T-helper 22 cell (primary cell): ENCODE data around the gene MEIS2.

ENCODE experiments used
- DNase-seq: peaks from one replicate; pipeline ENCODE4 v3.0.0-alpha.2; 2020; ENCODE audit warnings: low read depth

The MEIS2 gene

GRCh38 chr15:37098468-37099318, 1.7 kb downstream of the MEIS2 start:
- no peak for DNase-seq

- DNase-seq: no peak
Measured at GRCh38 chr15:37097144-37097919, 3.0 kb downstream of the MEIS2 start.

- DNase-seq: no peak
Measured at GRCh38 chr15:37096558-37097143, 3.7 kb downstream of the MEIS2 start.

GRCh38 chr15:37095770-37096557, 4.4 kb downstream of the MEIS2 start:
- no peak for DNase-seq

- DNase-seq: no peak
Measured at GRCh38 chr15:37094915-37095711, 5.2 kb downstream of the MEIS2 start.

GRCh38 chr15:37094333-37094914, 5.9 kb downstream of the MEIS2 start:
- DNase-seq: no peak

- no peak for DNase-seq
Measured at GRCh38 chr15:37093480-37094332, 6.6 kb downstream of the MEIS2 start.

GRCh38 chr15:37090543-37091175, 9.7 kb downstream of the MEIS2 start:
- no peak for DNase-seq

- no peak for DNase-seq
Measured at GRCh38 chr15:37088436-37088835, 11.9 kb downstream of the MEIS2 start.

GRCh38 chr15:37087131-37087588, 13.2 kb downstream of the MEIS2 start:
- no peak for DNase-seq

GRCh38 chr15:37086521-37086920, 13.8 kb downstream of the MEIS2 start:
- DNase-seq: no peak

- DNase-seq: no peak
Measured at GRCh38 chr15:37086120-37086519, 14.2 kb downstream of the MEIS2 start.

- DNase-seq: no peak
Measured at GRCh38 chr15:37084602-37085001, 15.7 kb downstream of the MEIS2 start.

- no peak for DNase-seq
Measured at GRCh38 chr15:37083610-37084009, 16.7 kb downstream of the MEIS2 start.

GRCh38 chr15:37081983-37082382, 18.4 kb downstream of the MEIS2 start:
- no peak for DNase-seq

GRCh38 chr15:37080261-37080921, 20.0 kb downstream of the MEIS2 start:
- no peak for DNase-seq

- no peak for DNase-seq
Measured at GRCh38 chr15:37079726-37080125, 20.6 kb downstream of the MEIS2 start.

- DNase-seq: no peak
Measured at GRCh38 chr15:37078566-37078965, 21.8 kb downstream of the MEIS2 start.
